Hematopoietic multipotent progenitor cell (in vitro differentiated cells): ENCODE data around the gene NKRF. TPM values are rescaled to one million over a fixed set of nuclear protein-coding genes. Genes with fewer than 3 reads are reported as not detected.
A peak's percentile ranks its signal among the peaks of the same experiment; 100 is the strongest.

ENCODE experiments used
- DNase-seq, 3 donors: peaks; one replicate each; pipeline ENCODE4 v3.0.0-alpha.2; 2011 to 2015; ENCODE audit warnings: low read depth in 2 of 3, low spot score in 2 of 3
- total RNA-seq: library from RNA; depleted of rRNA; stranded (reverse); fragments of >200 nt; gene quantifications from one replicate; pipeline ENCODE4 v1.2.3, GENCODE V29; 2012

The NKRF gene
- total RNA-seq, 1 donor: 5.4 TPM

DNA sequence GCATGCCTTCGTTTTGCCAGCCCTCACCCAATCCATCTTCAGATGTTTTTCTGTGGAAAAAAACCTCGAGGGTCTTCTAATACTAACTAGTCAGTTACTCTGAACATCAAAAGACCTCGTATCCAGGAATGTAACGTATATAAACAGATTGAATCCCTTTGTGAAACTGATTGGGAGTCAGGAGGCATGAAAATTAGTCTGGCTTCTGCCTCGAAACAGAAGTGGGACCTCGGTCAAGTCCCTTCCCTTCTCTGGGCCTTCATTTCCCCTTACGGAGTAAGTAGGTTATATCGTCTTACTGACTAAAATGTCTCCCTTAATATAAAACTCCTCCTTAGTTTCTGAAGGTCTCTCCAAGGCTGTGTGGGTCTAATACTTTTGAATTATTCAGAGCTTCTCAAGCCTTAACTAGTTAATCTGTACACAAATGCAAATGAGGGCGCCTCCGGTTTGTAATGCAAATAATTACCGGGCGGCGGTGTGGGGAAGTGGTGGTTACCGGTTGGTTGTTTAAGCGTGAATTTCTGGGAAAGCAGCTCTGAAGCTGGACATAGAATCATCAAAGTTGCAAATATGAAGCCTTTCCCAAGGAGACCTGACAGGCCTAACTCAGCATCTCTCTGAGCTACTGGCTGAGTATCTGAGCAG, 11.4 kb upstream of the NKRF start:
- DNase-seq: peak in 1 of 3 donors; percentile 36

DNA sequence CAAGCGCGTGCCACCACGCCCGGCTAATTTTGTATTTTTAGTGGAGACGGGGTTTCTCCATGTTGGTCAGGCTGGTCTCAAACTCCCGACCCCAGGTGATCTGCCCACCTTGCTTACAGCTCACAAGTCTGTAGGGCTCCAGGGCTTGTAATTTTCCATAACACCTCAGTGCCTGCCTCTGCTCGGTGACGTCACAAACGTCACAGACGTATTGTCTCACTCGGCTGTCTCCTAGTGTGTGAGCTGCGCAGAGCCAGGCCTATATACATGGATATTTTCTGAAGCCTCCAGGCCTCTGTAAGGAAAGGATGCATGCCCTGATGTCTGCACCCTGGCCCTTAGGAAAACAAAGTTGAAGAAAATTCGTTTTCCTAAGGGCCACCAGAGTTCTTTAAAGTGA, 8.6 kb upstream of the NKRF start:
- DNase-seq: no peak

DNA sequence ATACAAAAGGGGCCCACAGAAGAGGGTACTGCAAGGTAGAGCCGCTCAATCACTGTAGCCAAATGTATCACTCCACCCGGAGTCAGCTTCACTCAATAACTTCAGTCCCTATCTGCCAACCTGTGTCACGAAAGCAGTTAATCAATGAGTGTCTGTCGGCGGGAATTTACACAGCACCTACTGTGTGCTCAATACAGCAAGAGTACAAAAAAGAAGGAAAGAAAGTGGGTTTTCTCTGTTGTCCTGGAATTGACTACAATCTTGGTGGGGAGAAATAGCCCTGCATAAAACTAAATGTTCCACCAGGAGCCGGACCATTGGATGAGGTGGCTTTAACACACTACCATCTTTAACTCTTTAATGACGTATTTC, 780 bp upstream of the NKRF start:
- DNase-seq: no peak

DNA sequence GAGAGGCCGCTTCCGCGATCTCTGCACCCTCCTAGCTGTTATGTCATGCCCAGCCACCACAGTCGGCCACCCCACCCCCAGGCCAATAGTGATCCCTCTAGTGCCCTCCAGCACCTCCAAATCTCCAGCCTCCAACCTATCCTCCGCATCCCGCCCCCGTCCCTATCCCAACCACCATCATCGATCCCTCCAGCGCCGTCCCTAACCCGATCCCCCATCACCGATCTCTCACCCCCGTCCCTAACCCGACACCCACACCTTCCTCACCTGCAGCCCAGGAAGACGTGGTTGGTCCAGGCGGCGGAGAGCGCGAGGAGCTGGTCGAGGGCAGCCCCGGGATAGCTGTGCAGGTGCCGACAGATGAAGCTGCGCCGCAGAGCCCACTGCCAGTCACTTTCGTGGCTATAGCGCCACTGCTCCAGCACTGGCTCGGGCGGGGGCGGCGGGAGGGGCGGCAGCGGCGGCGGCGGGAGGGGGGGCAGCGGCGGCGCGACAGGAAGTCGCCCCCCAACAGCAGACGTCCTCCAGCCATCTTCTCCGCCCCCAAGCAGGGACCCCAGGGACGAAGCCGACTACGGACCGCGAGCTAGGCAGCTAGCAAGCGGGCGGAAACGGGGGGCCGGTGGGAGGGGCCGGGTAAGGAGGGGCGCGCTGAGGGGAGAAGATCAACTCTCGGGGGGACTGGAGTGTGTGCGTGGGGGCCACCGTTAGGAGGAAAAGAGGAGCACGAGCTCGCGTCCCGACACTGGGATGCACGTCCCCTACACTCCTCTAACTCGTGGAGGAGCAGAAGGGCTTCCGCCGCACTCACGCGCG, 552 bp downstream of the NKRF start:
- peak; percentile 23 to 50 (median 50) for DNase-seq

DNA sequence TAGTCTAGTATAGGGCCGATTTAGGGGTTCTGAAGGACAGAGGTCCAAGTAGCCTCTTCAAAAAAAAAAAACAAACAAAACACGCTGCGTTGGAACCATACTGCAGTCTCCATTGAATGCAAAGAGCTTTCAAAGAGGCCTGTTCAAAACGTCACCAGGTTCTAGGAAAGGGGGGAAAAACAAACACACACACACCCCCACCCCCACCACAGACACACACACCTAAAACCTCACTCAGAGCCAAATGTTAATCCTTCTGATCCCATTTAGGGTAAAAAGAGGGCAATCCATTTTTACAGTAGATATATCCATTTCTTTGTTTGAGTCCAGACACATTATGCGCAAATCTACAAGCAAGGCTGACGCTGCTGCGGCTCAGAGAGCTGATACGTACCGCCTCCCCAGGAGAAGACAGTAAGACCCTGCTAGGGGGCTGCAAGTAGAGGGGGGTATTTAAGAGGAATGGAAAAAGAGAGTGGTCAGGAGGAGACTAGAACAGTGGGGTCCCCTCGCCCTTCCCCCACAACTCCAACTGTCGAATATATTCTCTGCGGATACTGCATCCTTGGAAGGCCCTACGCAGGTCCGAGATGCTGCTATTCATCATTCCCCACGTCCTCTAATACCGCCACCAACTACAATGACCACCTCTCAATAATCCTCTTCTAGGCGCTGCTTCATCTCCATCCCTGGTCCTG, 1.3 kb downstream of the NKRF start:
- DNase-seq: no peak

DNA sequence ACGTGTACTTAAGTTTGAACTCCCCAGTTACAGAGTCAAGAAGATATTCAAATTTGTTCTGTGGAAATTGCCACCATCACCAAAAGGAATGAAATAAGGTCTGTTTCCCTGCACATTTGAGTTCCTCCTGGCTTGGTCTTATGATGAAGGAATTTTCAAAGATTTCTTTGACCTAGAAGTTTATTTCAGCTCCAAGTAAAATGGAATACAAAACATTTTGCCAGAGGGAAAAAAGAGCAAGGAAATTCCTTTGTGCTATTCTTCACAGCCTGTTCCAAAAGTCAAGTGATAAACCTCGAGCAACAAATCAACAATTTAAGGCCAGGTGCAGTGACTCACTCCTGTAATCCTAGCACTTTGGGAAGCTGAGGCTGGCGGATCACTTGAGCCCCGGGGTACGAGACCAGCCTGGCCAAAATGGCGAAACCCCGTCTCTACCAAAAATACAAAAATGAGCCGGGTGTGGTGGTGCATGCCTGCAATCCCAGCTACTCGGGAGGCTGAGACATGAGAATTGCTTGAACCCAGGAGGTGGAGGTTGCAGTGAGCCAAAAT, 3.4 kb downstream of the NKRF start:
- DNase-seq: no peak

DNA sequence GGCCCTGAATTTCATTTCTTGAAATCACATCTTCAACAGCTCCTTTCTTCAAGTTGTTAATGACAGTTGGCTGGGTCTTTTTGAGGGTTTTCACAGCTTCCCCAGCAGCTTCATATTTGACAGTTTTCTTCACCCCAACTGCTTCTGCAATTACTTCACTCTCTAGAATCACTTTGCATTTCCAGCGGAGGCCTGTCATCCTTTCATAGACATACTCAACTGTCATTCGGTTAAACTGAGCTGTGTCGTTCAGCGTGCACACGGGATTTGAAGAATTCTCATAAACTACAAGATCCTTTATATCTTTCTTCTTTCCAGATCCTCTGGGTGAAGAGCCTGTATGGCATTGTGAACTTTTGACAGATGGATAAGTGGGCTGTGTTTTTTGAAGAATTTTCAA, 16.4 kb downstream of the NKRF start:
- no peak for DNase-seq

DNA sequence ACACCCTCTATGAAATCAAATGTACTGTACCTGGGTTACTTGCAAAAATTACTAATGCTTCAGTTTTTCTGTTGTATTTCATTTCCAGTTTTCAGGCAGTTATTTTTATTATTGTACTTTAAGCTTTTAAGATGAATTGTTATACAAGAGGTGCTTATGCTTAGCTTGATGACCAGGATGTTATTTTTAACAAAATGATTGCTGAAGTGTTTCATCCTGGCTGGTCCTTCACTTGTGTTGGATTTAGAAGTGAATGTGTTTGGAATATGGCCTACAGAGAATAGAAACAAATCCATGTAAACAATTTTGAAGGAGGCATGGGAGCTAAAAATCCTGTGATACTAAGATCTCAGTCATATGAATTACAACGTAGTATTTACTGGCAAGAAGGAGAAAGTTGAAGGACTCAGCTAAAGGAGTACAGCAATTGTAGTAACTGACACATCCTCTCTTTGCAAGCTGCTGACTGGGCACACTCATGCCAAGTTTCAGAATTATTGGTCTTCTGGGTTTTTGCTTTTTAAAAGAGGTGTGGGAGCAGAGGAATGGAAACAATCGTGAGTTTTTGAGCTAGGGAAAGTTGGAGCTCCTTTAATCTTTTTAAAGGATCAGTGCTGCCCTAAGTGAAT, 22.7 kb downstream of the NKRF start:
- DNase-seq: no peak

DNA sequence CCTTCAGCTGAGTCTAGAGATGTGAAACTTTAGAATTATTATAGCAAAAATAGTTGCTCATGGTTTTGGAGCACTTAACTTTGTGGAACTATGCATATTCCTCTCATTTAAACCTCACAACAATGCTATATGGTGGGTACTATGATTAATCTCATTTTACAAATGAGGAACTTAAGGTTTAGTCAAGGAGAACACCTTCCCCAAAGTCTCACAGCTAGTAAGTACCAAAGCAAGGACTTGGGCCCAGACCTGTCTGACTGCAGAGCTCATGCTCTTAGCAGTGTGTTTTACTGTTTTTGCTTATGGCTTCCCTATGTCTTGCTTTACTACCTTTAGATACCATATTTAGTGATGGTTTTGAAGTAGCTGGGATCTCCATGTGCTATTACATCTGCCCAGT, 26.8 kb downstream of the NKRF start:
- no peak for DNase-seq

DNA sequence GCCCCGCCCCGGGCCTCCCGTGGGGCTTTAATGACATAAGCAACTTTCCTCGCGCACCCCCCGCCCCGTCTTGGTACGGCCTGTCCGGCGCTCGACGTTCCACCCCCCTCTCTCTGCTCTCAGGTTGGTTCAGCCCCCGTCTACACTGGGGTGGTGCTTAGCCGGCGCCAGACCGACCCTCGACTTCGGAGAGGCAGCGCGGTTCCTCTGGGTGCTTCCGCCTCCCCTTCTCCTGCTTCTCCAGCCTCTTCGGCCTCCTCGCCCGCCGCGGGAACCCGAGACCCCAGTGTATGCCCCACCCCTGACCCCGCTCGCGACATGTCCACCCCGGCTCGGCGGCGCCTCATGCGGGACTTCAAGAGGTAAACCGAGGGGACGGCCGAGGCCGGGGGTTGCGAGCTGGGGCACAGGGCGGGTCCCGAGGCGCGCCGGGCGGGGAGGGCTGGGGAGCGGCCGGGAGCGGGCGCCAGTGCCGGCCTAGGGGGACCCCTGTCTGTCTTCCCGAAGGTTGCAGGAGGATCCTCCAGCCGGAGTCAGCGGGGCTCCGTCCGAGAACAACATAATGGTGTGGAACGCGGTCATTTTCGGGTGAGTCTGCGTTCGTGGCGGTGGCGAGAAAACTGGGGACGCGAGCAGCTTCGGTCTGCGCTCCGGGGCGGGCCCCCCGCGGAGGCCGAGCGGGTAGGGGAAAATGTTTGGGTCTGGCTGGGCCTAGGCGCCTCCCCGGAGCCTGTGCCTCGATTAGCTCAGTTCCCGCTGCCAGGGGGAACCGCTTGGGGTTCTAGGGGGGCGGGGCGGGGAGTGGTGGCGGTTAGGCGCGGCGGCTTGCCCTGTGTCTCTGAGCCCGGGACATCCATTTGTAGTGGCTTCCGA, 31.6 kb downstream of the NKRF start, which contains the start of gene UBE2A:
Gene UBE2A (plus strand): TSS at position 170 of the 873 bp plus-strand sequence. CDS start 149 bp downstream, at position 319.
- DNase-seq: peak; percentile 62 to 94 (median 91)

DNA sequence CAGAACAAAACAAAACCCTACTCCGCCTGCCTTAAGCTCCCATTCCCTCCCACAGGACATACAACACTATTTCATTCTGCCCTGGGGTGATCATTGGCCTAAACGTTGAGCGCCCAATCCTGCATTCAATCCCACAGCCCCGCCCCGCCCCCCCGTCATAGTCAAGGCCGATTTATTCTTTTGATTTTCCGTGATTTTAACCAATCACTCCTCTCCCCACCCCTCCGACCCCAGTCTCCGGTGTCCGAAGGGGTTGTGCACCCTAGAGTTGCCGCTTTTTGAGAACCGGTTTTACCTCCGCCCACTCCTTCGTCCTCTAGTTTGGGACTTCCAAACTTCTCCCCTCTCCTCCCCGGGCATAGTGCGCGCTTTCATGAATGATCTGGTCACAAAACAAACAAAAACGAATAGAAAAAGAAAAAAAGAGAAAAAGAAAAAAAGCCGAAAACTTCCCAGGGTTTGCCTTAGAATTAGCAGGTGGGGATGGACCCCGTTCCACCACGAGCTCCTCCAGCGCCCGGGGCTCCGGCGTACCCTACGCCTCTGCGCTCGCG, 32.3 kb downstream of the NKRF start:
- no peak for DNase-seq

DNA sequence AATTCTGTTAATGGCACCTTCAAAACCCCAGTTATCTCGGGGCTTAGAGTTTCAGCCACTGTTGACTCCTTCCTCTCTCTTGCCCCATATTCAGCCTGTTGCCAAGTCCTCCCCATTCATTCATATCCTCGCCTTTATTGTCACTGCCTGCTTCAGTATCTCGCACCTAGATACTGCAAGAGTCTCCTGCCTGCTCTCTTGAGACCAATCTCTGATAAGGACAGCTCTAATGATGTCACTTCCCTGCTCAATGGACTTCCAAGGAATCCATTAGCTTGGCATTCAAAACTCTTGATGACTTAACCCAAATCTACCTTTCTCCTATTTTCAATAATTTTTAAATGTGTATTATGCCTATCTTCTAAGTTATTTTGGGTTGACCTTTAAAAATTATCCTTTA, 33.0 kb downstream of the NKRF start:
- DNase-seq: no peak

DNA sequence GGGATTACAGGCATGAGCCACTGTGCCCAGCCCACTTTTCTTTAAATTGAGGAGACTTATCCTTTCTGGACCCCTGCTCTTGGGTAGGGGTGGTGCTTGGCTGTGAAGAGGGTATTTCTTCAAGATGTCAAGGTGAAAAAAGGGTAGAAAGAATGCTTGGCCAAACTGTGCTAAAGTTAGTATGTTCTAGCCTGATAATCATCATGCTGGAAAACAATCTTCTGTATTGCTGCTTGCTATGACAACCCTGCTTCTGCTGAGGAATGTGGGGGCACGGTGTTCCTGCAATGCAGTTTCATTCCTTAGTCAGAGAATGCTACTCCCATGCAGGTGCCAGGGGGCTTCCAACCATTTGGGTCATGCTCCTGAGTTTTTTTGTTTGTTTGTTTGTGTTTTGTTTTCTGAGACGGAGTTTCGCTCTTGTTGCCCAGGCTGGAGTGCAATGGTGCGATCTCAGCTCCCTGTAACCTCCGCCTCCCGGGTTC, 35.8 kb downstream of the NKRF start:
- DNase-seq: no peak

DNA sequence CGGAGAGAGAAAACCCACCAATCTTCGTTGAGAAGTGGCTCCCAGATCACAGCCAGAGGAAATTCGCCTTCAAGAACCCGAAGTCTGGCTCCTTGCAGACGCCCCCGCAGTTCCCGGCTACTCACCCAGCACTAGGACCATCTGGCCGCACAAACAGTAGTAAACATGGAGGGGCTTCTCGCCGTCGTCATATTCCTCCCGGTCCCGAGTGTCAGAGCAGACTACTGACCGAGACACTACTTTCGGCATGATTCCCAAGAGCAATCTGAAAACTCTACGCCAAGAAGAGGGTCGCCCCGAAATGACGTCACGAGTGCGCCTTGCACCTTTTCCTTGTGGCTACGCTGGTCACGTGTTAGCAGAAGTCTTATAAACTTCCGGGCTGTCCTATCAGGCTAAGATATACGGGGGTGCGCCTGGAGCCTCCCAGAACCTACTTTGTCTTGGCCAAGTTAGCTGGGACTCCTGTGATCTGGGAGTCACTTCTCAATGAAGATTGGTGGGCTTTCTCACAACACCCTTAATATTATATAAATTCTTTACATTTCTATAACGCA, 41.0 kb downstream of the NKRF start, which contains the start of gene STEEP1:
Gene STEEP1 (minus strand): TSS at position 303 of the 557 bp plus-strand sequence. CDS start 54 bp downstream, at position 249.
- peak; percentile 57 to 94 (median 89) for DNase-seq

DNA sequence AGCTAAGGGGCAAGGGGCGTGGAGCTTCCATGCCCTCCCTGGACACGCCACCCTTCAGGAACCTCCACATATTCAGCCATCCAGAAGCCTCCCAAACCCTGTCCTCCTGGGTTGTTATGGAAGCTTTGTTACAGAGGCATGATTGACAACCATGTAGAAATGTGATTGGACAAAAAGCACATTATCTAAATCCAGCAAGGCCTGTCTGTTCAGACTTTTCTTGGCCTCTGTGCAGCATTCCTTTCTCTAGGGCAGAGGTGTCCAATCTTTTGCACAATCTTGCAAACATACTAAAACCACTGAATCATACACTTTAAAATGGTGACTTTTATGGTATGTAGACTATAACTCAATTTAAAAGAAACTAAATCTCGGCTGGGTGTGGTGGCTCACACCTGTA, 53.7 kb downstream of the NKRF start:
- DNase-seq: no peak

DNA sequence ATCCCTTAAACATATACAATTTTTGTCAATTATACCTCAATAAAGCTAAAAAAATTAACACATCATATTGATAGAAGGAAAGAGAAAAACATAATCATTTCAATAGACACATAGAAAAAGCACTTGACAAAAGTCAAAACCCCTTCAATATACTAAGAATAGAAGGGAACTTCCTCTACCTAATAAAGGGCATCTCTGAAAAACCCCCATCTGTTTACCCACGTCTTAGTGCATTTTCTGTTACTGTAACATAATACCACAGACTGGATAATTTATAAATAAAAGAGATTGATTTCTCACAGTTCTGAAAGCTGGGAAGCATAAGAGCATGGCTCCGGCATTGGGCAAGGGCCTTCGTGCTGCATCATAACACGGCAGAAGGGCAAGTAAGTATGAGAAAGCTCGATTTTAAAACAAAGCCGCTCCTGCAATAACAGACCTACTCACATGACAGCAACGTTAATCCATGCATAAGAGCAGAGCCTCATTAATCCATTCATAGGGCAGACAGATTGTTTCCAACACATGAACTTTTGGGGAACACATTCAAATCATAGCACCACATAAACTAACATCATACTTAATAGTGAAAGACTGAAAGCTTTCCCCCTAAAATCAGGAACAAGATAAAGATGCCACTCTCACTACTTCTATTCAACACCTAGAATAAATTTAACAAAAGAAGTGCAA, 56.8 kb downstream of the NKRF start:
- DNase-seq: no peak

DNA sequence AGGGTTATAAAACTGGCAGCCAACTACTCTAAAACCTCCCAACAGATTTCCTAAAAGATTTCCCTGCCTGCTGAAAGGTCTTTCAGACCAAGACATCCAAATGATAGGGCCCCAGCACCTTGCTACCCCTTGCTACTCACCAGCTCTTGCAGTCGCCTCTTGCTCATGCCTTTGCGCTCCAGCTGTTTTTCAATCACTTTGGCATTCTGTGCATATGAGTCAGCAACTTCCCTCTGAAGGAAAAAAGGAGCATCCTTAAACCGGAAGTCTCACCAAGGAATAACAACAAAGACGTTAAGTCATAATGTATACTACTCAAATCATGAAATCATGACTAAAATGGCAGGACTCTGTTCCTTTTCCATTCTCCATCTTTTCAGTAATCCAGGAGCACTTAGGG, 65.0 kb downstream of the NKRF start:
- DNase-seq: no peak

DNA sequence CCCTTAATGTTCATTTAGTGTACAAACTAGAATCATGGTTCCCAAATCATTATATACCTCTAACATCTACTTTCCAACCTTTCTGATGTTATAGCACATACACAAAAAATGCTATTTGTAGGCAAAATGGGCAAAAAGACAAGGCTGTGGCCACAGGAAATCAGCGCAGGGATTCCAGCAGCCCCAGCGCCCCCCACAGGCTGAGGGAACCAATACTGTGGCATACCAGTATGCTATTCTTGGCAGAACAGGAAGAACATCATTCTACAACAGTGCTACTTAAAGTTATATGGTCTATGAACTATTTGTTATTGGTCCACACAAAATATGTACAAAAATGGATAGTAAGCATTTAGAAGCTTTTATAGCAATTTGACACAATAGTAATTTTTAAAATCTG, 66.4 kb downstream of the NKRF start:
- no peak for DNase-seq
